SK-N-MC (cell line): Measurements from ENCODE around the gene SIRPB1.

Source experiments
- EZH2 ChIP-seq: fragments of 200-600 bp; sonication (generic); IDR thresholded peaks from one replicate; pipeline ENCODE4 v1.6.1; 2017; ENCODE audit warnings: antibody characterized with exemption
- FOXP2 ChIP-seq: optimal IDR thresholded peaks from 2 replicates; pipeline ENCODE3; 2011; ENCODE audit warnings: mild to moderate bottlenecking, moderate library complexity; ENCODE audit not compliant: insufficient read depth; ENCODE audit errors: extremely low read length, control extremely low read depth
- POLR2AphosphoS5 ChIP-seq: IDR thresholded peaks from 2 replicates; pipeline ENCODE4 v1.6.1; 2012; ENCODE audit warnings: mild to moderate bottlenecking, low read depth, low read length, borderline replicate concordance

- TF ChIP-seq POLR2AphosphoS5 (no peak), EZH2 (no peak), FOXP2 (no peak)
Measured at GRCh38 chr20:1576641-1577040, 43.2 kb downstream of the SIRPB1 start.
